GM21576 (cell line): Measurements from ENCODE around the gene LAMP5.

Experiments
- ATAC-seq: cut with Tn5 transposase; IDR thresholded peaks from one replicate; pipeline ENCODE4 v1.9.1; 2021; ENCODE audit warnings: mild to moderate bottlenecking, moderate library complexity; ENCODE audit not compliant: unreplicated experiment

The LAMP5 gene

GRCh38 chr20:9531581-9531980 lies 17.2 kb downstream of the LAMP5 start:
- no peak for ATAC-seq

- no peak for ATAC-seq
These were observed 17.9 kb downstream of the LAMP5 start for GRCh38 chr20:9532069-9532838.

- ATAC-seq: no peak
These were observed 19.6 kb downstream of the LAMP5 start for GRCh38 chr20:9534025-9534424.

GRCh38 chr20:9535449-9535848 lies 21.1 kb downstream of the LAMP5 start:
- ATAC-seq: no peak

GRCh38 chr20:9543214-9543613 lies 28.8 kb downstream of the LAMP5 start:
- ATAC-seq: no peak

- ATAC-seq: no peak
These were observed 35.9 kb downstream of the LAMP5 start for GRCh38 chr20:9550283-9550682.

GRCh38 chr20:9550871-9551270 lies 36.5 kb downstream of the LAMP5 start:
- no peak for ATAC-seq

- ATAC-seq: no peak
These were observed 37.6 kb downstream of the LAMP5 start for GRCh38 chr20:9551808-9552550.

GRCh38 chr20:9555781-9556180 lies 41.4 kb downstream of the LAMP5 start:
- no peak for ATAC-seq

GRCh38 chr20:9557411-9557810 lies 43.0 kb downstream of the LAMP5 start:
- no peak for ATAC-seq

- ATAC-seq: no peak
These were observed 51.6 kb downstream of the LAMP5 start for GRCh38 chr20:9565910-9566550.

GRCh38 chr20:9566977-9567376 lies 52.6 kb downstream of the LAMP5 start:
- ATAC-seq: no peak

- no peak for ATAC-seq
These were observed 56.2 kb downstream of the LAMP5 start for GRCh38 chr20:9570612-9571011.

- ATAC-seq: no peak
These were observed 57.4 kb downstream of the LAMP5 start for GRCh38 chr20:9571783-9572182.

- ATAC-seq: no peak
These were observed 58.3 kb downstream of the LAMP5 start for GRCh38 chr20:9572670-9573069.

- no peak for ATAC-seq
These were observed 59.2 kb downstream of the LAMP5 start for GRCh38 chr20:9573335-9574151.

- no peak for ATAC-seq
These were observed 59.8 kb downstream of the LAMP5 start for GRCh38 chr20:9574181-9574580.

- ATAC-seq: no peak
These were observed 60.4 kb downstream of the LAMP5 start for GRCh38 chr20:9574776-9575175.

GRCh38 chr20:9575836-9576235 lies 61.4 kb downstream of the LAMP5 start:
- no peak for ATAC-seq

GRCh38 chr20:9576695-9577094 lies 62.3 kb downstream of the LAMP5 start:
- ATAC-seq: no peak

- ATAC-seq: no peak
These were observed 63.0 kb downstream of the LAMP5 start for GRCh38 chr20:9577397-9577796.
